NT2/D1 (cell line): ENCODE measurements around the gene RAB41.

Experiments
- DNase-seq: peaks from one replicate; pipeline ENCODE4 v3.0.0-alpha.2; 2011; ENCODE audit warnings: low read depth, low spot score
- H3K27me3 ChIP-seq: 2 replicates; pipeline ENCODE4 v1.6.0; 2011; ENCODE audit warnings: mild to moderate bottlenecking; ENCODE audit not compliant: insufficient read length, insufficient read depth
- H3K36me3 ChIP-seq: 2 replicates; pipeline ENCODE4 v1.6.1; 2011; ENCODE audit warnings: mild to moderate bottlenecking, low read length, mixed read lengths; ENCODE audit not compliant: insufficient read depth, insufficient read length
- H3K4me1 ChIP-seq: 2 replicates; pipeline ENCODE4 v1.5.1; 2011; ENCODE audit not compliant: insufficient read depth, insufficient read length
- H3K4me3 ChIP-seq: 2 replicates; pipeline ENCODE4 v1.5.1; 2011; ENCODE audit warnings: low read depth; ENCODE audit not compliant: insufficient read length
- H3K9ac ChIP-seq: 2 replicates; pipeline ENCODE4 v1.6.0; 2011; ENCODE audit warnings: low read depth; ENCODE audit not compliant: insufficient read length
- H3K9me3 ChIP-seq: 2 replicates; pipeline ENCODE4 v1.5.1; 2011; ENCODE audit warnings: mild to moderate bottlenecking, low read length; ENCODE audit not compliant: insufficient read depth
- SUZ12 ChIP-seq: IDR thresholded peaks from 2 replicates; pipeline ENCODE4 v1.6.1; 2011; ENCODE audit not compliant: insufficient read length, insufficient read depth; ENCODE audit errors: extremely low read depth
- YY1 ChIP-seq: IDR thresholded peaks from 2 replicates; pipeline ENCODE4 v1.6.1; 2011; ENCODE audit not compliant: insufficient read length, insufficient read depth
- ZNF274 ChIP-seq: IDR thresholded peaks from 2 replicates; pipeline ENCODE4 v1.6.1; 2011; ENCODE audit warnings: mild to moderate bottlenecking, low read depth, low read length

Gene RAB41

DNA sequence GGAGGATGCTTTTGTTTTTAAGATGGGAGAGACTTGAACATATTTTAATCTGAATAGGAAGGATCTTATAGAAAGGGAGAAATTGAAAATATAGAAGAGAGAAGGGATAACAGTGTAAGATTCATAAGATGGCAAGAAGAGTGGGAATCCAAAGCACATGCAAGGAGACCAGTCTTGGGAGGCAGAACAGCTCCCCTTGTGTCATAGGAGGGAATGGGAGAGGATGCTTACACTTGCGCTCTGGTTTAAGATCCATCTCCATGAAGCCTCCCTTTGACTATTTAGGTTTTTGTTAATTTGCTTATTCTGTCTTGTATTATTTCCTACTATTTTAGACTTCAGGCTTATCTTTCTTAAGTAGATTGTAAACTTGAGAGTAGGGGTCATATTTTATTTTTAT, 50.6 kb downstream of the RAB41 start:
- no peak overlapping the region for H3K4me3 ChIP-seq
- no peaks in the 10 kb centered on the region for H3K9me3 ChIP-seq
- peaks cover 67% of the 10 kb centered on the region for H3K36me3 ChIP-seq
- peak; percentile 3 for DNase-seq
- H3K27me3 ChIP-seq = no peaks in the 10 kb centered on the region
- no peak overlapping the region for H3K9ac ChIP-seq
- TF ChIP-seq YY1 (no peak), ZNF274 (no peak), SUZ12 (no peak)
- H3K4me1 ChIP-seq = no peaks in the 10 kb centered on the region
